DOHH2 (cell line): ENCODE measurements around the gene GPC5.

Source experiments
- H3F3A ChIP-seq: fragments of 200-600 bp; sonication (generic), shearing (Covaris generic); 2 replicates; pipeline ENCODE4 v1.6.0; 2016; ENCODE audit warnings: antibody characterized with exemption, mild to moderate bottlenecking; ENCODE audit not compliant: control insufficient read depth, insufficient read depth
- H3K27ac ChIP-seq: fragments of 200-600 bp; sonication (generic); 2 replicates; pipeline ENCODE4 v1.5.1; 2014; ENCODE audit warnings: low read depth, mild to moderate bottlenecking, low read length, moderate library complexity
- H3K27me3 ChIP-seq: fragments of 200-600 bp; sonication (generic); 2 replicates; pipeline ENCODE4 v1.6.1; 2014; ENCODE audit warnings: mild to moderate bottlenecking, low read length, mixed read lengths; ENCODE audit not compliant: control insufficient read depth
- H3K36me3 ChIP-seq: fragments of 200-600 bp; sonication (generic); 2 replicates; pipeline ENCODE4 v1.6.1; 2014; ENCODE audit warnings: mild to moderate bottlenecking, low read length, moderate library complexity, mixed read lengths; ENCODE audit not compliant: control insufficient read depth
- H3K4me1 ChIP-seq: fragments of 200-600 bp; sonication (generic); 2 replicates; pipeline ENCODE4 v1.6.1; 2014; ENCODE audit warnings: mild to moderate bottlenecking, low read length, mixed read lengths; ENCODE audit not compliant: control insufficient read depth
- H3K4me2 ChIP-seq: fragments of 200-600 bp; sonication (generic); 2 replicates; pipeline ENCODE4 v1.6.0; 2014; ENCODE audit warnings: mild to moderate bottlenecking, low read length, moderate library complexity
- H3K4me3 ChIP-seq: fragments of 200-600 bp; sonication (generic); 2 replicates; pipeline ENCODE4 v1.5.1; 2014; ENCODE audit warnings: mild to moderate bottlenecking, low read length, mixed read lengths
- H3K79me2 ChIP-seq: fragments of 200-600 bp; sonication (generic); 2 replicates; pipeline ENCODE4 v1.6.1; 2014; ENCODE audit warnings: mild to moderate bottlenecking, low read length, mixed read lengths; ENCODE audit not compliant: control insufficient read depth
- H3K9me2 ChIP-seq: fragments of 200-600 bp; sonication (generic); replicated peaks from 2 replicates; pipeline ENCODE4 v1.6.1; 2014; ENCODE audit warnings: mild to moderate bottlenecking, low read length, mixed read lengths; ENCODE audit not compliant: control insufficient read depth
- H3K9me3 ChIP-seq: fragments of 200-600 bp; sonication (generic); 2 replicates; pipeline ENCODE4 v1.6.1; 2014; ENCODE audit warnings: antibody characterized with exemption, low read length, mixed read lengths; ENCODE audit not compliant: control insufficient read depth, insufficient read depth
- H4K20me1 ChIP-seq: fragments of 200-600 bp; sonication (generic); 2 replicates; pipeline ENCODE4 v1.6.0; 2014; ENCODE audit warnings: low read depth, mild to moderate bottlenecking, antibody characterized with exemption, low read length, moderate library complexity; ENCODE audit not compliant: control insufficient read depth, insufficient read depth
- CTCF ChIP-seq: fragments of 200-600 bp; sonication (generic); IDR thresholded peaks from one replicate; pipeline ENCODE4 v1.5.1; 2014; ENCODE audit warnings: antibody characterized with exemption, mild to moderate bottlenecking, low read depth, low read length; ENCODE audit not compliant: poor library complexity, severe bottlenecking
- EZH2phosphoT487 ChIP-seq: fragments of 200-600 bp; sonication (generic); IDR thresholded peaks from 2 replicates; pipeline ENCODE4 v1.6.1; 2017; ENCODE audit warnings: borderline replicate concordance, mild to moderate bottlenecking, antibody characterized with exemption, low read length, moderate library complexity, mixed read lengths

GPC5 gene

DNA sequence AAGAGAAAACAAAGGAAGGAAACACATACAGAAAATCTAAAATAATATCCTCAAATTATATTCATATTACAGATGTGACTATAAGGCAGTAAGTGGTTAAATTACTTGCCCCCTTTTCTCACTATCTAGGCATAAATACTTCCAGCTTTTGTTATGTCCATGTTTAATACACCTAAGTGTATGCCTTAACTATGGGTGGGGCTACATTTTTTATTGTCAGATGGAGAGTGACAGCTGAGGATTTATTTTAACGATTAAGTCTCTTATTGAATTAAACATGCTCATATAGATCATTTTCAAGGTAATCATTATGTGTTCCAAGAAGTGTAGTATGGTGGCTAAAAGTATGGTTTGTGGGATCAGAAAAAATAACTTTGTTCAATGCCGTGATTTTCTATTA, 909.3 kb downstream of the GPC5 start:
- no peaks in the 10 kb centered on the region for H3K4me1 ChIP-seq
- H3K4me3 ChIP-seq = no peak overlapping the region
- no peak for TF ChIP-seq CTCF
- TF ChIP-seq EZH2phosphoT487 = no peak
- H3K4me2 ChIP-seq = no peak overlapping the region
- H4K20me1 ChIP-seq = no peaks in the 10 kb centered on the region
- no peaks in the 10 kb centered on the region for H3F3A ChIP-seq
- H3K79me2 ChIP-seq = no peaks in the 10 kb centered on the region
- no peak overlapping the region for H3K27ac ChIP-seq
- H3K9me3 ChIP-seq = no peaks in the 10 kb centered on the region
- no peaks in the 10 kb centered on the region for H3K36me3 ChIP-seq
- H3K27me3 ChIP-seq = no peaks in the 10 kb centered on the region
- no peaks in the 10 kb centered on the region for H3K9me2 ChIP-seq

GRCh38 chr13:92312823-92313222, 914.4 kb downstream of the GPC5 start:
- no peak overlapping the region for H3K4me3 ChIP-seq
- H3K9me2 ChIP-seq = no peaks in the 10 kb centered on the region
- no peaks in the 10 kb centered on the region for H3K36me3 ChIP-seq
- no peaks in the 10 kb centered on the region for H3K9me3 ChIP-seq
- no peaks in the 10 kb centered on the region for H3K27me3 ChIP-seq
- no peaks in the 10 kb centered on the region for H3K79me2 ChIP-seq
- no peaks in the 10 kb centered on the region for H3F3A ChIP-seq
- H3K4me1 ChIP-seq = no peaks in the 10 kb centered on the region
- H4K20me1 ChIP-seq = no peaks in the 10 kb centered on the region
- TF ChIP-seq EZH2phosphoT487 = no peak
- TF ChIP-seq CTCF = no peak
- H3K4me2 ChIP-seq = no peak overlapping the region
- H3K27ac ChIP-seq = no peak overlapping the region

- no peaks in the 10 kb centered on the region for H3K79me2 ChIP-seq
- H3F3A ChIP-seq = no peaks in the 10 kb centered on the region
- H3K4me3 ChIP-seq = no peak overlapping the region
- H3K9me3 ChIP-seq = no peaks in the 10 kb centered on the region
- no peaks in the 10 kb centered on the region for H3K36me3 ChIP-seq
- H4K20me1 ChIP-seq = no peaks in the 10 kb centered on the region
- H3K9me2 ChIP-seq = no peaks in the 10 kb centered on the region
- H3K27me3 ChIP-seq = no peaks in the 10 kb centered on the region
- no peak overlapping the region for H3K27ac ChIP-seq
- no peaks in the 10 kb centered on the region for H3K4me1 ChIP-seq
- no peak overlapping the region for H3K4me2 ChIP-seq
- TF ChIP-seq EZH2phosphoT487 (no peak), CTCF (no peak)
These were observed 915.0 kb downstream of the GPC5 start for GRCh38 chr13:92313382-92313781.

- TF ChIP-seq EZH2phosphoT487 = no peak
- H3K4me2 ChIP-seq = no peak overlapping the region
- no peaks in the 10 kb centered on the region for H3K79me2 ChIP-seq
- no peaks in the 10 kb centered on the region for H4K20me1 ChIP-seq
- H3K27ac ChIP-seq = no peak overlapping the region
- no peaks in the 10 kb centered on the region for H3F3A ChIP-seq
- no peaks in the 10 kb centered on the region for H3K27me3 ChIP-seq
- H3K9me2 ChIP-seq = no peaks in the 10 kb centered on the region
- H3K4me3 ChIP-seq = no peak overlapping the region
- no peaks in the 10 kb centered on the region for H3K4me1 ChIP-seq
- H3K36me3 ChIP-seq = no peaks in the 10 kb centered on the region
- H3K9me3 ChIP-seq = no peaks in the 10 kb centered on the region
These were observed 916.8 kb downstream of the GPC5 start for GRCh38 chr13:92315265-92315664.
